SH-SY5Y (cell line): ENCODE results near the gene PLSCR1.

Source experiments
- GATA2 ChIP-seq: IDR thresholded peaks from 2 replicates; pipeline ENCODE4 v1.6.1; 2011; ENCODE audit warnings: mild to moderate bottlenecking, low read depth, low read length
- GATA3 ChIP-seq: IDR thresholded peaks from 2 replicates; pipeline ENCODE4 v1.6.1; 2011; ENCODE audit warnings: low read depth, mild to moderate bottlenecking, low read length, moderate library complexity

GRCh38 chr3:146581951-146582467 is 37.6 kb upstream of the PLSCR1 start:
- TF ChIP-seq GATA3 (no peak), GATA2 (no peak)
